HG02885 (cell line): Measurements from ENCODE around the gene ZNF385C.
A peak's percentile ranks its signal among the peaks of the same experiment; 100 is the strongest.

Experiments used
- ATAC-seq: cut with Tn5 transposase; IDR thresholded peaks from one replicate; pipeline ENCODE4 v1.9.1; 2021; ENCODE audit warnings: mild to moderate bottlenecking; ENCODE audit not compliant: unreplicated experiment, poor library complexity

ZNF385C gene

DNA sequence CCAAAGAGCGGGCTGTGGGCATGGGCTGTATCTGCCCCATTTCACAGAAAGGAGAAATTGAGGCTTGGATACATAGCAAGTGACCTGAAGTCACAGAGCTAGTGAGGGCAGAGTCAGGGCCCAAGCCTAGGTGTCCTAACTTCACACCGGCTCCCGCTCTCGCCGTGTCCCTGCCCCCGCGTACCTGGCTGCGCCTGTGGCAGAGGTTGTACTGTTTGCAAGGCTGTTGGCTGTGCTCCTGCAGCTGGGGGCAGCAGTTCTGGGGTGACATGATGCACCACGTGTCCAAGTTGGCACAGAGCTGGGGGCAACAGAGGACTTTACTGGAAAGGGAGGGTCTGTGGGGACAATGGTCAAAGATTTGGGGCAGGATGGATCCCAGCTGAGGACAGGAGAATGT is 10.8 kb upstream of the ZNF385C start:
- ATAC-seq: no peak

DNA sequence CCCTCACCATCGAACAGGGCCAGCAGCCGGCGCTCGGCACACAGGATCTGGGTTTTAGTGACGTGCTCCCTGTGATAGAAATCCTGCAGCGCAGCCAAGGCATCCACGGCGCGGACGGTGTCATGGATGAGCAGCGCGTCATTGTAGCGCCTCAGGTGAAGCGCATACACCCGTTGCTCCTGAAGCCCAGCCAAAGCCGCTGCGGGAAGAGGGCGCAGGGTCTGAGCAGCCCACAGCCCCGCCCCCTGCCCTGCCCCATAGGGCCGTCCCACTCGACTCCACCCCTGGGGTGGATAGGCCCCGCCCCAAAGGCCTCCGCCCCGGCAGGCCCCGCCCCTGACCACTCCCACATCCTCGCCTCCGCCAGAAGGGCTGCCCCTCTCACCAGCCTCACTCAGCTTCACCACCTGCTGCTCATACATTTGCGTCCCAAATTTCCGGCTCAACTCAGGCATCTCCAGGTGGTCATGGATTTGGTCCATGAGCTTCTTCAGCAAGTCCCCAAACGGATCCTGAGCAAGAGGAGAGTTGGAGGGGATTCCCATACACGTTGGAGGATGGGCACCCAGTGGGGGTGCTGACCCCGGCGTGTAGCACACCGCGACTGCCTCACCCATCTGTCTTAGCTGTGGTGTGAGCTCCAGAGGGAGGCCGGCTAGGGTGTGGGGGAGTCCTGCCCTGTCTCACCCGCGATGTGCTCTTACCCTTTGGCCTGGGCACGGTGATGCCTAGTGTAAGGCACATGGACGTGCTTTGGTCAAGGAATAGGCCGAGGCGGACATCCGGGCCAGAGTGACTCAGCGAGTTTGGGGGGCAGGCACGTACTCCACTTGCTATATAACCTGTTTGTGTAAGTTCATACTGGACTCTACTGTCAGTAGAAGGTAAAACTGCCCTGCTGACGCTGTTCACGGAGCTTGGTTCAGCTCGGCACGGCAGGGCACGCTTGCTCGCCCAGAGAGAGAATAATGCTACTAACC is 9.6 kb upstream of the ZNF385C start:
- ATAC-seq: peak; percentile 79

DNA sequence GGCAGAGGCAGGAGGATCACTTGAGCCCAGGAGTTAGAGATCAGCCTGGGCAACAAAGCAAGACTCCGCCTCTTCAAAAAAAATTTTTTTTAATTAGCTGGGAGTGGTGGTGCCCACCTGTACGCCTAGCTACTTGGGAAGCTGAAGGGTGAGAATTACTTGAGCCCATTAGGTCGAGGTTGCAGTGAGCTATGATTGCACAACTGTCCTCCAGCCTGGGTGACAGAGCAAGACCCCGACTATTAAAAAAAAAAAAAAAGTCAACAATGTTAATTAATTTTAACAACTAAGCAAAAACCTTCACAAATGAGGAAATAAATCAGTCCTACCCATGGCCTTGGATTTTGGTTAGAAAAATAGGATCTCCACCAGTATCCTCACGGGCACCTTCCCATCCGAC is 8.9 kb upstream of the ZNF385C start:
- no peak for ATAC-seq

DNA sequence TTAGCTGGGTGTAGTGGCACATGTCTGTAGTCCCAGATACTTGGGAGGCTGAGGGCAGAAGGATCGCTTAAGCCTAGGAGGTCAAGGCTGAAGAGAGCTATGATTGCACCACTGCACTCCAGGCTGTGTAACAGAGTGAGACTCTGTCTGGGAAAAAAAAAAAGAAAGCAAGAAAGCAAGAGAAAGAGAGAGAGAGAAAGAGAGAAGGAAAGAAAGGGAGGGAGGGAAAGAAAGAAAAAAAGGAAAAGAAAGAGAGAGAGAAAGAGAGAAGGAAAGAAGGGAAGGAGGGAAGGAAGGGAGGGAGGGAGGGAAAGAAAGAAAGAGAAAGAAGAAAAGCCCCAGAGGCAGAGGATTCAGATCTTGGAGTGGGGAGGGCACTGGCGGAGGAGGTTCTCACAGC is 7.7 kb upstream of the ZNF385C start:
- ATAC-seq: no peak

DNA sequence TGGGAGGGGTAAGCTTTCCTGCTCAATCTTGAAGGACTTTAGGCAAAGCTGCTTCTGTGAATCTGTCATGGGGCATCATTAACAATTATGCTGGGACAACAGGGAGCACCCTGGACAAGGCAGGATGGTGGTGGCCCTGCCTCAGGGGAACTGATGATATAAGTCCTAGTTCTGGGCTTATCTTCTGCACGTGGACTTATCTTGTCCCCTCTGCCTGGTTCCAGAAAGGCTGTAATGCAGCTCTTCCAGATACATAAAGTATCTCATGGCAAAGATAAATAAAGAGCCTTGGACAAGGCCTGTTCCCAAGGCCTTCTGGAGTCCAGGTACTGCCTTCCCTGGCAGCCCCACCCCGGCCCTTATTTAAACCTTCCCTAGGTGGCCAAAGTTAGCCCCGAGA is 6.0 kb upstream of the ZNF385C start:
- ATAC-seq: no peak

DNA sequence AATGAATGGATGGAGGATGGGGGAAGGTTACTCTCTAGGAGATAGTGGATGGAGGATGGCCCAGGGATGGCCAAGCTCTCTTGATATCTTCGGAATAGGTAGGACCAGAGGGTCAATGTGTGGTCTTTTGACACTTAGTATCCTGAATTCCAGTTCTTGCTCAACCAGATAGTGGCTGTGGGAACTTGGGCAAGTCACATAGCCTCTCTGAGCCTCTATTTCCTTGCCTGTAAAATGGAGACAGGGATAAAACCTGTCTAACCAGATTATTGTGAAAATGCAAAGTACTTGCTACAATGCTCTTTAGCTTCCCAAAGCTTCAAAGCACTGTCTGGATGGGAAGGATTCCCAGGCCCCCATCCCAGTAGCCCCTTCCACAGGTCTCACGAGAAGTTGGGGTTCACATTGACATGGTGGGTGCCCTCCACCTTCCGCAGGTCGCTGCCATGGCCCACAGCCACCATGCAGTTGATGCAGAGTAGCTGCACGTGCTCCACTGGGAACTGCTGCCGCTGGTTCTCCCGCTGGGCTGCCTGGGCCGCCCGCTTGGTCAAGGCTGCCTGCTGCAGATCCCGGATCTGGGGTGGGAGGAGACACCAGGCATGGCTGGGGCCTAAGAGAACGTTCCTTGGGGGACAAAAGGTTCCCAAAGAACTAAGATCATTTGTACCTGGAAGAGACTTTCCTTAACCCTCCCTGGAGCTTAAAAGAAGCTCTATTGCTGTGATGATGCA is 5.1 kb upstream of the ZNF385C start:
- ATAC-seq: no peak

DNA sequence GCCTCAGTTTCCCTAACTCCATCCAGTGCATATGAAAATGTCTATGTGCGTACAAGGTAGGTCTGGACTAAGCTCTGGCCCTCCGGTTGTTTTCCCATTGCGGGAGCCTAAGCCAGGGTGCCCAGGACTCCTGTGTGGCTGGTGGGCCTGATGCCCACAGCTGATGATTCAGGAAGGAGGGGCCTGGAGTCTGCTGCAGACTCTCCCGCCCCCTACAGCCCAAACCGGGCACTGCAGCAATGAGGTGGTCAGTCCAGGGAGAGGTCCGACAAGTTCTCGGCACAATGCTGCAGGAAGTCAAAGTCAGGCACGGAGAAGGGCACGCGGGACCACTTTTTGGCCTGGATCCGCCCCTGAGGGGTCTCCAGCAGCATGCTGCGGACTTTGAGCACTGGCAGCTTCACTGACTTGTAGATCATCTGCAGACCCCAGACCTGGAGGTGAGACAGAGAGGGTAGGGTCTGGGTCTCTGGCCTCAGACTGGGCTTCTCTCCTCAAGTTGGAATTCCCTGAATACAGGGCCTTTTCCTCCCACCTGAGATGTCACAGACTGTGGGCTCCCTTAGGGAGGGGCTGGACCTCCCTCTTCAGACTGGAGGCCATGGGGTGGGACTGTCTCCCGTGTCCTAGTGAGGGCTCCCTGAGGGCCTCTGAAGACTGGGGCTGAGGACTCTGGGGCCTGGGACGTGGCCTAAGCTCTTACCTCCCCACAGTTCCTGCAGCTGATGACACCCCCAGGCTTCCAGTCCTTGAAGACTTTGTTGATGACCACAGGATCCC is 3.4 kb upstream of the ZNF385C start:
- ATAC-seq: no peak

DNA sequence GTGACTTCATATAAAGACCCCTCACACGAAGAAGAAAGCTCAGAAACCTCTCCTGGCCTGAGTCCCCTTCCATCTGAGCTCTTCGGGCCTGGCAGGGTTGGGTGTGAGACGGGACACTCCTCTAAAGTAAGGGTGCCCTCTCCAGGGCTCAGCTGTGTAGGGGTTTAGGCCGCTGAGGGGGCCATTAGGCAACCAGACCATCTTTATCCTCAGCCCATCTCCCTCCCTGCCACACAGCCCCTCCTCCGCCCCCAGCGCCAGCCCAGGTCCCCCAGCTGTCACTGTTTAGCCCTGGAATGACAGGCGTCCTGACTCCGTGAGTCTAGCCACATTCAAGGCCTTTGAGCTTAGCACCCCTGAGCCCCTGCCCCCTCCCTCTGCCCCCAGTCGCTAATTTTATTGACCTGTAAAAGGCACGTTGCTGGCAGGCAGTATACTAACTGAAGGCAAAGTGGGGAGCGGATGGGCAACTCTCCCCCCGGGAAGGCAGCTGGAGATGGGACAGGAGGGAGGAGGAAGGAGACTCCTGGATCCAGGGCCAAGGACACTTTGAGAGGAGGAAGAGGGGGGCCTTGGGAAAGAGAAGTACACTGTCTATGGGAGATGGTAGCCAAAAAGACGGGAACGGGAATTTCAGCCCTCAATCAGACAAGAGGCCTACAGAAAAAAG is 592 bp upstream of the ZNF385C start:
- ATAC-seq: no peak

DNA sequence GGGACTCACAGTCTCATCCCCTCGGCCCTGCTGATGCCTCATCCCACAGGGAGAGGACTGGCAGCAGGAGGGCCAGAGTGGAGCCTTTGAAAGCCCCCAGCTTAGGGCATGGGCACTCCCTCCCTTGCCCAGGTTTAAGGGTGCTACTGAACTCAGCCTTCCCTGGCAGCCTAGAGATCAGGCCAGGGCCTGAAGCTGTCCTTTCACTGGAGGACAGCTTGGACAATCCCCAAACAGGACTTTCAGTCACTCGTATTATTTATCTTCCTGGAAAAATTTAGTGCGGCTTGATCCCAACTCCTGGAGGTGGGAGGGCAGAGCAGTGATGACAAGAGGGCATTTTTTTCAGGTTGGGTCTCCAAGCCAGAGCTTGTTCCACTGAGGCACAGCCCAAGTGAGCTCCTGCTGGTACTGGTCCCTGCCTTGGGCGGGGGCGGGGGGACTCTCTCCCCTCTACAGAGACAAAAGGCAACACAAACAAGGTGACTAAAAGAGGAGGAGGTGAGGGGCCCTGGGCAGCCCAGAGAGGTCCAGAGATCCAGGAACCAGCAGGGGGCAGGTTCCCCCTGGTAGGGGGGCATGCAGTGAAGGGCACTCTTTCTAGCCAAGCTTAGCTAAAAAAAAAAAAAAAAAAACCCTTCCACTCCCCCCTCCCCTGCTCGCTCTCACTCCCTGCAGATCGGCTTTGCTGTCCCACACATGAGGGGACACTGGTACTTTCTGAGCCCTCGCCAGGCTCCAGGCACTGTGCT is 1.7 kb downstream of the ZNF385C start:
- ATAC-seq: no peak

DNA sequence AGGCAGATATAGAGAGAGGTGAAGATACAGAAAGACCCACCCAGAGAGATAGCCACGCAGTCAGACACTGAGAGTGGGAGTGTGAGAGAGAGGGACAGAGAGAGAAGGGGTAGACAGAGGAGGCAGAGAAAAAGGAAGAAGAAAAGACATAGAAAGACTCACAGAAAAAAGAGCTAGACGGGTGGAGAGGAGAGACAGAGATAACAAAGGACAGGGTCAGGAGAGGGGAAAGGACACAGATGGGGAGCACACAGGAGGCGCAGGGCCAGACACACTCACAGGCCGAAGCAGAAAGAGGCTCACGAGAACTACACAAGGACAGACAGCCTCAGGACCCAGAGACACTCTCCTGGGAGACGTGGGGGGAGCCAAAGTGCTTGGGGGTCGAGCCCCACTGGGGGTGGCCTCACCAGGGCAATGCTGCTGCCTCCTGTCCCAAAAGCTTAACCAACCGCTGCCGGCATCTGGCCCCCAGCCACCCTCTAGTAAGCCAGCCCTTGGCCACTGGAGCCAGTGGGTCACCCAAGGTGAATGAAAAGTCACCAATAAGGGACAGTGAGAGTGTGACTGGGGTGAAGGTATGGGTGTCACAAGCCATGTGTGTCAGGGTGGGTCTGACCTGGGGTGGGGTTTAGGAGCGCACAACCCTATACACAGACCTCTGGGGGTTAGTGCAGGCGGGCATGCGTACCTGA is 3.8 kb downstream of the ZNF385C start:
- ATAC-seq: no peak

DNA sequence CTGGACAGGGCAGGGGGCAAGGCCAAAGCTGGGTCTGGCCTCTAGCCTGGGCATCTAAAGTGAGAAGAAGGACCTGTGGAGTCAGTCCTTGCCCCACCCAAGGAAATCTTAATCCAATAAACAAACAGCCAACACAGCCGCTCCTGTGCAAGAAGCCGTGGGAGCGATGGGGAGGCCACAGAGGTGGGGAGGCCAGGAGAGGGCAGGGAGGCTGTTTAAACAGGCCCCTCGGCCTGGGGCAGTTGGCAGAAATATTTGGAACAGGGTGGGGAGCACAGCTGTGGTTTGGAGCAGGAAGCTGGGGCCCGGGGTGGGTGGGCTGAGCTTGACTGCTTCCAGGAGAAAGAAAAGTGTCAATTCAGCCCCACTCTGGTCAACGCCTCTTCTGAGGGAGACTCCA is 5.3 kb downstream of the ZNF385C start:
- ATAC-seq: no peak

DNA sequence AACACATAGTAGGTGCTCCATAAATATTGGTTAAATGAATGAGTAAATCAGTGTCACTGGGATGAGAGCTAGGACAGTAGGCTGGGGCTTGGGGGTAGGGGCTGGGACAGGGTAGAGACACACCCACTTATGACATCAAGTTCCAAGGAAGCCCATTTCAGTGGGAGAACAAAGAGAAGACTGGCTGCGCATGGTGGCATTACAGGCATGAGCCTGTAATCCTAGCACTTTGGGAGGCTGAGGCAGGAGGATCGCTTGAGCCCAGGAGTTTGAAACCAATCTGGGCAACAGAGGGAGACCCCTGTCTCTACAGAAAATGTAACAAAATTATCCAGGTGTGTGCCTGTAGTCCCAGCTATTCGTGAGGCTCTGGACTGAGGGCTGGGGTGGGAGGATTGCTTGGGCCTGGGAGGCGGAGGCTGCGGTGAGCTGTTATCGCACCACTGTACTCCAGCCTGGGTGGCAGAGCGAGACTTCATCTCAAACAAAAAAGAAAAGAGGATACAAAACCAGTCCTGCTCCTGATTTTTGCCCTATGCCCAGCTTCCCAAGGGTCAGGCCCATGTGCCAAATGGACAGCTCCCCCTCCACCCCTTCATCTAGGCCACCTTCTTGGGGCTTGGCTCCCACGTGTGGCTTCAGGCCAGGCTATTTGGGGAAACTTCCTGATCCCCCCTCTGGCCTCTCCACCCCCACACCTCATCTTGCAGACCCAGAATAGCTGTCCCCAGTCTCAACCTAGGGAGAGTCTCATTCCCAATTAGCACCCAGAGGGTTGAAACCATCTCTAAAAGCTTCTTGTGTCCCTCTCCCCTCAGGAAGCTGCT is 7.1 kb downstream of the ZNF385C start:
- ATAC-seq: no peak

DNA sequence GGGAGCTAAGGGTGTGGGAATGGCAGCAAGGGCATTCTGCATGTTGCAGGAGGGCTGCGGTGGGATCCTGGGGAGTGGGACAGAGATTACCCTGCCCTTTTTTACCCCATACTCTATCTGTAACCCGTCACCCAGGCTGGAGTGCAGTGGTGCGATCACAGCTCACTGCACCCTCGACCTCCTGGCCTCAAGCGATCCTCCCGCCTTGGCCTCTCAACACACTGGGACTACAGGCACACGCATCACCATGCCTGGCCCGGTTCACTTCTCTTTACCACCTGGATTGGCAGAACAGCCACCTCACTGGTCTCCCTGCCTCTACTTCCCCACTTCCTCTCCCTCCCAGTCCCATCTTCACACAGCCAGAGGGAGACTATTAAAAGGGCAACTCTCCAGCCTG is 9.5 kb downstream of the ZNF385C start:
- no peak for ATAC-seq

DNA sequence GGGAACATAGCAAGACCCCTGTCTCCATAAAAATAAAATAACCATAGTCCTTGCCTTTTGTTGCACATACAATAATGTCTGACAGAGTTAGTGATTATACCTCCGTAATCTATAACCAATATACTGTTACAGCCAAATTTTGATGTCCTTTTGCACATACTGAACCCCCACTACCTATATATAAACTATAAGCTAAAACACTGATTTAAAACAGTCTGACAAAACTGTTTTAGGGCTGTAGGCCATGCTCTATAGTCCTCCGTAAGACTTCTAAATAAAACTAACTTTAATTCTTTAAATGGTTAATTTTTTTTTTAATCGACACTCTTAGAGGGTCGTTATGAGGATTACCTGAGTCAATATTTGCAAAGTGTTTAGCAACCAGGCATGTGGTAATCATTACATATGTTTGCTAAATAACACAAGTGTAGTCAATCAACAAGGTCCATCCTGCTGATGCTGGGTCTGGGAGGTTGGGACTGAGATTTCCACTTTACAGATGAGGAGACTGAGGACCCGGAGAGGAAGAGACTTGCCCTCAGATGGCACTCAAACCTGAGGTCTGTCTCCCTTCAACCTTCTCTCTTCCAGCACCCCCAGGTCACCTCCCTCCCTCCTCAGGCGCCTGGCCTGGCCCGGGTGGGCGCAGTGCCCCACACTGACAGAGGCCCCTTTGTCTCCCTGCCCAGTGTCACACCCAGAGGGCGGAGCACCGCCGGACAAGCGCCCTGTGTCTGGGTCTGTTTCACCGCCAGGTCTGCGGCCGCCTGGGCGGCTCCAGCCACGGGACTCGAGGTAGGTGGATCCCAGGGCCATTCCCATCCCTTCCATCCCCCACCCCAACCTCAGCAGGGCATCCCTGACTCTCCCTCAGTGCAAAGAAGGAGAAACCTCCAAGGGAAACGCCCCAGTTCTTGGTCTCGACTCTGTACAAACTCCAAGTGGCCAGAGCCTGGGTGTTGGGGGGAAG is 10.3 kb downstream of the ZNF385C start:
- no peak for ATAC-seq

DNA sequence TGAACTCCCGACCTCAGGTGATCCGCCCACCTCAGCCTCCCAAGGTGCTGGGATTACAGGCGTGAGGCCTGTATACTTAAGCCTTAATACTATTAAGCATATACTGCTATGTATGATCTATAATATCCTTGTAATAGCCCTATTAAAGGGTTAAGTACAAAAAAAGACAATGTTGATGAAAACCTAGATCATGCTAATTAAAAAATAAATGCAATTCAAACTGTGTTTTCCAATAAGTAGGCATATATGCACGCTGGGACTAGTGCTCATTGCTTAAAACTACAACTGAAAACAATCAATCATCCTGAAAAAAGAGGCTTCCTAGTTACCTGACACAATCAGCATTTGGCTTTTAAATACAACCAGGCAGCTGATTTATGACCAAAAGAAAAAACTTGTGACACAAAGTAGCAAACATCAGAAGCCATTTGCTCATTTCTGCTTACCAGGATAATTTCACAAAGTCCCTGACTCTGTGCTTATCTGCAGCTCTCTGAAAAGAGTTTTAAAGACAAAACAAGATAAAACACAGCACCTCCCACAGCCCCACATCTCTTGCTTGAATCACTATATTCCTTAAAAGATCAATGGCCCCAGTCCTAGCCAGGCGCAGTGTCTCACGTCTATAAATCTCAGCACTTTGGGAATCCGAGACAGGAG is 11.1 kb downstream of the ZNF385C start:
- no peak for ATAC-seq

DNA sequence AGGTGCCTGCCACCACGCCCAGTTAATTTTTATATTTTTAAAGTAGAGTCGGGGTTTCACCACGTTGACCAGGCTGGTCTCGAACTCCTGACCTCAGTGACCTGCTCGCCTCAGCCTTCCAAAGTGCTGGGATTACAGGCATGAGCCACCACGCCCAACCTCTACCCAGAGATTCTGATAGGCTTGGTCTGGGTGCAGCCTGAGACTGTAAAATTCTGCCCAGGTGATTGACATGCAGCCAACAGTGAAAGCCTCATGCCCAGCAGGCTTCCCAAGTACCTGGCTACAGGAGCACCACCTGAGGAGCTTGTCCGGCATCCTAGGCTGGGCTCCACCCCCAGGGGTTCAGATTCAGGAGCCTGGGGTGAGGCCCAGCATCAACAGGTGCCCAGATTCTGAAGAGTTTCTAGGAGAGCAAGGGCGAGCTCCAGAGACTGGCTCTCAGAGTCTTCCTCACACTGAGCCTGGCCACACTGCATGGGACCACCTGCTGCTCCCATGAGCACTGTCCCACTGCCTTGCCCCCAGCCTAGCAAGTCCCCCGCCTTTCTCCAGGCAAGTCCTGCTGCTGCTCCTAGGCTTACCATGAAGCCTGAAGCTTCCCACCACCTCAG is 16.6 kb downstream of the ZNF385C start:
- ATAC-seq: no peak
